ENCODE results near the gene NR3C2. TPM values are rescaled to one million over a fixed set of nuclear protein-coding genes. Genes with fewer than 3 reads are reported as not detected.

Gene NR3C2
- total and polyA plus RNA-seq, 12 donors, result 2.2 to 28.6 (median 23.3) TPM

- H3K36me3 ChIP-seq, result no peaks in the 10 kb centered on the region
- H3K27ac ChIP-seq, result no peak overlapping the region
- DNase-seq, result no peak
- no peaks in the 10 kb centered on the region for H3K27me3 ChIP-seq
- WGBS, 2 donors, result 96 to 97% methylated on average over 5 of the region's 5 CpGs
- ATAC-seq, result no peak
- intact Hi-C loops (cut with DNase I), result loop anchor here in 1 of 10 donors (10.0 kb wide), 1 partner anchor 211 kb away; no protein-coding TSS in a partner anchor
- no peaks in the 10 kb centered on the region for H3K9me3 ChIP-seq
- no peak overlapping the region for H3K4me3 ChIP-seq
- no peak for TF ChIP-seq CTCF (IDR thresholded peaks at IDR 0.05)
- peaks cover 0 to 10% (median 6%) of the 10 kb centered on the region in 9 donors for H3K4me1 ChIP-seq
These were observed 176.6 kb downstream of the NR3C2 start for GRCh38 chr4:148265627-148266026.

DNA sequence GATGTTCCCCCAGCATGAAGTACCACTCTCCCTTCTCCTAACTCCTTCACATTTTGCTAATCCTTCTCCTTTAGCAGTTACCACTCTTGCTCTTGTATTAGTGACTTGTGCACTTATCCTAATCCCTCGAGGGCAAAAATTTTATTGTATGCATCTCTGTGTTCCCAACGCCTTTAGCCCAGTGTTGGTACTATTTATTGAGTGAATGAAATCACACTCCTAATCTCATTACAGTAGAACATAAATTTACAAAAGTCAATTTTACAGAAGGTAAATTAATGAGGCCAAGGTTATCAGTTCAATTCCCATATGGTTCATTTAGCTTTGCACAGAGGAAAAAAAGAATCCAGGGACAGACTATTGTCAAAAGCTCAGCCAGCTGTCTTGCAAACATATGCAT lies 178.4 kb downstream of the NR3C2 start:
- H3K27me3 ChIP-seq, result no peaks in the 10 kb centered on the region
- no peak for DNase-seq
- ATAC-seq, result no peak
- H3K27ac ChIP-seq, result no peak overlapping the region
- H3K36me3 ChIP-seq, result no peaks in the 10 kb centered on the region
- H3K9me3 ChIP-seq, result no peaks in the 10 kb centered on the region
- no peak overlapping the region for H3K4me3 ChIP-seq
- 91 to 92% methylated on average over 2 of the region's 2 CpGs for WGBS, 2 donors
- H3K4me1 ChIP-seq, result peaks cover 0 to 4% (median under 1%) of the 10 kb centered on the region in 9 donors
- intact Hi-C loops (cut with DNase I), result loop anchor here in 1 of 10 donors (10.0 kb wide), 1 partner anchor 209 kb away; no protein-coding TSS in a partner anchor
- TF ChIP-seq CTCF (IDR thresholded peaks at IDR 0.05), result no peak

GRCh38 chr4:148263127-148263526 lies 179.1 kb downstream of the NR3C2 start:
- Histone ChIP-seq H3K36me3 (no peaks in the 10 kb centered on the region), H3K4me3 (no peak overlapping the region), H3K9me3 (no peaks in the 10 kb centered on the region), H3K27ac (no peak overlapping the region), H3K27me3 (no peaks in the 10 kb centered on the region), H3K4me1 (peaks cover 0 to 11% (median 4%) of the 10 kb centered on the region in 9 donors)
- intact Hi-C loops (cut with DNase I), result loop anchor here in 1 of 10 donors (10.0 kb wide), 1 partner anchor 208 kb away; no protein-coding TSS in a partner anchor
- WGBS, 2 donors, result 92 to 93% methylated on average over 4 of the region's 4 CpGs
- no peak for ATAC-seq
- TF ChIP-seq CTCF (IDR thresholded peaks at IDR 0.05), result no peak
- DNase-seq, result no peak

GRCh38 chr4:148261848-148262247 lies 180.4 kb downstream of the NR3C2 start:
- Histone ChIP-seq H3K27ac (no peak overlapping the region), H3K9me3 (no peaks in the 10 kb centered on the region), H3K36me3 (no peaks in the 10 kb centered on the region), H3K27me3 (no peaks in the 10 kb centered on the region), H3K4me1 (peaks cover 0 to 14% (median 4%) of the 10 kb centered on the region in 9 donors), H3K4me3 (no peak overlapping the region)
- no peak for ATAC-seq
- WGBS, 2 donors, result 80 to 94% methylated on average over 4 of the region's 4 CpGs
- intact Hi-C loops (cut with DNase I), result loop anchor here in 1 of 10 donors (10.0 kb wide), 1 partner anchor 207 kb away; no protein-coding TSS in a partner anchor
- no peak for TF ChIP-seq CTCF (IDR thresholded peaks at IDR 0.05)
- DNase-seq, result no peak

All from heart right ventricle (tissue), 16 donors.